Left forelimb (tissue), 1 donor: ENCODE measurements around the gene FGR.
"Not testable (repeated sequence)": the region's sequence is repeated elsewhere in the genome, so short reads cannot be mapped to it uniquely, and the experiment has no call there.

ENCODE experiments used
- DNase-seq: peaks from one replicate; pipeline ENCODE4 v3.0.0-alpha.2; 2018; ENCODE audit warnings: low spot score

The FGR gene

GRCh38 chr1:27634177-27634984 lies 604 bp downstream of the FGR start:
- DNase-seq: no peak

GRCh38 chr1:27633640-27634176 lies 1.3 kb downstream of the FGR start:
- no peak for DNase-seq

GRCh38 chr1:27633298-27633610 lies 1.7 kb downstream of the FGR start:
- DNase-seq: no peak

- no peak for DNase-seq
Observed at GRCh38 chr1:27632387-27633297, 2.3 kb downstream of the FGR start.

GRCh38 chr1:27630859-27631491 lies 4.0 kb downstream of the FGR start:
- DNase-seq: no peak

- DNase-seq: no peak
Observed at GRCh38 chr1:27628712-27629111, 6.3 kb downstream of the FGR start.

- DNase-seq: not testable (repeated sequence)
Observed at GRCh38 chr1:27627733-27628132, 7.3 kb downstream of the FGR start.

- DNase-seq: no peak
Observed at GRCh38 chr1:27627061-27627460, 7.9 kb downstream of the FGR start.

GRCh38 chr1:27626031-27626935 lies 8.7 kb downstream of the FGR start:
- no peak for DNase-seq

- DNase-seq: no peak
Observed at GRCh38 chr1:27624467-27625178, 10.4 kb downstream of the FGR start.

- DNase-seq: no peak
Observed at GRCh38 chr1:27623327-27624212, 11.4 kb downstream of the FGR start.

- no peak for DNase-seq
Observed at GRCh38 chr1:27622828-27623227, 12.2 kb downstream of the FGR start.

GRCh38 chr1:27621051-27621920 lies 13.7 kb downstream of the FGR start:
- no peak for DNase-seq

GRCh38 chr1:27619782-27620438 lies 15.1 kb downstream of the FGR start:
- DNase-seq: not testable (repeated sequence)

- no peak for DNase-seq
Observed at GRCh38 chr1:27618341-27619082, 16.5 kb downstream of the FGR start.

- DNase-seq: no peak
Observed at GRCh38 chr1:27617420-27617819, 17.6 kb downstream of the FGR start.

- DNase-seq: no peak
Observed at GRCh38 chr1:27616441-27616840, 18.5 kb downstream of the FGR start.
